WERI-Rb-1 (cell line): ENCODE results near the gene CFAP68.
A peak's percentile ranks its signal among the peaks of the same experiment; 100 is the strongest.

ENCODE experiments used
- DNase-seq: peaks from one replicate; pipeline ENCODE4 v3.0.0-alpha.2; 2020
- H3K27ac ChIP-seq: fragments of 250-450 bp; sonication (Bioruptor Pico); 2 replicates; pipeline ENCODE4 v1.5.1; 2020; ENCODE audit warnings: mild to moderate bottlenecking, moderate library complexity
- H3K27me3 ChIP-seq: fragments of 250-450 bp; sonication (Bioruptor Pico); 2 replicates; pipeline ENCODE4 v1.5.1; 2021; ENCODE audit warnings: mild to moderate bottlenecking, low read depth, moderate library complexity; ENCODE audit not compliant: insufficient read depth, severe bottlenecking
- H3K36me3 ChIP-seq: fragments of 250-450 bp; sonication (Bioruptor Pico); 2 replicates; pipeline ENCODE4 v1.5.1; 2020; ENCODE audit warnings: mild to moderate bottlenecking, moderate library complexity
- H3K4me3 ChIP-seq: 2 replicates; pipeline ENCODE4 v1.5.1; 2011; ENCODE audit warnings: low read depth, mild to moderate bottlenecking, control low read depth, low read length
- H3K9me3 ChIP-seq: fragments of 250-450 bp; sonication (Bioruptor Pico); 2 replicates; pipeline ENCODE4 v1.5.1; 2021; ENCODE audit warnings: mild to moderate bottlenecking, moderate library complexity; ENCODE audit not compliant: severe bottlenecking
- CTCF ChIP-seq: IDR thresholded peaks from 2 replicates; pipeline ENCODE4 v1.5.1; 2011; ENCODE audit warnings: low read depth, mild to moderate bottlenecking, control low read depth, inconsistent platforms, low read length

The CFAP68 gene

GRCh38 chr11:111921541-111922230, 42.3 kb downstream of the CFAP68 start:
- H3K4me3 ChIP-seq, result no peak overlapping the region

GRCh38 chr11:111922803-111923202, 43.5 kb downstream of the CFAP68 start:
- no peak overlapping the region for H3K27ac ChIP-seq
- no peaks in the 10 kb centered on the region for H3K27me3 ChIP-seq
- H3K36me3 ChIP-seq, result no peaks in the 10 kb centered on the region
- H3K9me3 ChIP-seq, result no peaks in the 10 kb centered on the region
- no peak overlapping the region for H3K4me3 ChIP-seq
- no peak for TF ChIP-seq CTCF
- DNase-seq, result no peak

More at GRCh38 chr11:111921541-111922230, 42.3 kb downstream of the CFAP68 start:
- no peak overlapping the region for H3K27ac ChIP-seq
- H3K36me3 ChIP-seq, result no peaks in the 10 kb centered on the region
- no peak for DNase-seq
- H3K27me3 ChIP-seq, result no peaks in the 10 kb centered on the region
- no peaks in the 10 kb centered on the region for H3K9me3 ChIP-seq
- no peak for TF ChIP-seq CTCF

GRCh38 chr11:111923351-111923788, 44.0 kb downstream of the CFAP68 start:
- no peak for DNase-seq
- peak overlapping the region; percentile 22; the same call in 1 of the 2 replicates for H3K27ac ChIP-seq

GRCh38 chr11:111923951-111924350, 44.6 kb downstream of the CFAP68 start:
- no peak for DNase-seq
- Histone ChIP-seq H3K36me3 (no peaks in the 10 kb centered on the region), H3K9me3 (no peaks in the 10 kb centered on the region), H3K27ac (no peak overlapping the region), H3K27me3 (no peaks in the 10 kb centered on the region), H3K4me3 (no peak overlapping the region)
- no peak for TF ChIP-seq CTCF

More at GRCh38 chr11:111923351-111923788, 44.0 kb downstream of the CFAP68 start:
- H3K9me3 ChIP-seq, result no peaks in the 10 kb centered on the region
- no peaks in the 10 kb centered on the region for H3K36me3 ChIP-seq
- no peak overlapping the region for H3K4me3 ChIP-seq
- no peak for TF ChIP-seq CTCF
- H3K27me3 ChIP-seq, result no peaks in the 10 kb centered on the region

- DNase-seq, result no peak
- Histone ChIP-seq H3K27me3 (no peaks in the 10 kb centered on the region), H3K36me3 (no peaks in the 10 kb centered on the region), H3K9me3 (no peaks in the 10 kb centered on the region), H3K4me3 (peak overlapping the region; percentile 40), H3K27ac (peak overlapping the region; percentile 87)
- TF ChIP-seq CTCF, result no peak
These were observed 46.6 kb downstream of the CFAP68 start for GRCh38 chr11:111925953-111926352.
